OCI-LY3 (cell line): ENCODE data around the gene PNLIPRP1.

Experiments used
- H2AFZ ChIP-seq: fragments of 200-600, 300-600 bp; shearing (Covaris generic); 2 replicates; pipeline ENCODE4 v1.6.0; 2014; ENCODE audit warnings: antibody characterized with exemption, low read depth, low read length
- H3K27ac ChIP-seq: fragments of 200-600, 300-600 bp; sonication (generic); 2 replicates; pipeline ENCODE4 v1.5.1; 2014; ENCODE audit warnings: mild to moderate bottlenecking, low read length, moderate library complexity, mixed read lengths
- H3K27me3 ChIP-seq: fragments of 200-600, 300-600 bp; sonication (generic); 2 replicates; pipeline ENCODE4 v1.6.1; 2014; ENCODE audit warnings: low read depth, low read length, mixed read lengths
- H3K36me3 ChIP-seq: fragments of 200-600, 300-600 bp; sonication (generic); replicated peaks from 2 replicates; pipeline ENCODE3; 2014; ENCODE audit warnings: low read depth, low read length, mixed read lengths
- H3K4me1 ChIP-seq: fragments of 300-600, 200-600 bp; sonication (generic); 2 replicates; pipeline ENCODE4 v1.6.1; 2014; ENCODE audit warnings: low read length, mixed read lengths
- H3K4me2 ChIP-seq: fragments of 200-600, 300-600 bp; sonication (generic); 2 replicates; pipeline ENCODE4 v1.6.1; 2014; ENCODE audit warnings: low read length, mixed read lengths
- H3K4me3 ChIP-seq: fragments of 300-600, 200-600 bp; sonication (generic); 2 replicates; pipeline ENCODE4 v1.5.1; 2014; ENCODE audit warnings: antibody characterized with exemption, mild to moderate bottlenecking, low read length, moderate library complexity
- H3K79me2 ChIP-seq: fragments of 300-600, 200-600 bp; shearing (Covaris generic); 2 replicates; pipeline ENCODE4 v1.6.1; 2014; ENCODE audit warnings: mild to moderate bottlenecking, low read length, mixed read lengths
- H3K9ac ChIP-seq: fragments of 300-600, 200-600 bp; shearing (Covaris generic); 2 replicates; pipeline ENCODE4 v1.6.0; 2014; ENCODE audit warnings: mild to moderate bottlenecking, low read length, moderate library complexity
- H3K9me3 ChIP-seq: fragments of 200-600, 300-600 bp; shearing (Covaris generic); 2 replicates; pipeline ENCODE4 v1.6.1; 2014; ENCODE audit warnings: low read length, mixed read lengths; ENCODE audit not compliant: insufficient read depth
- H4K20me1 ChIP-seq: fragments of 200-600, 300-600 bp; sonication (generic); 2 replicates; pipeline ENCODE4 v1.6.1; 2016; ENCODE audit warnings: low read length, mixed read lengths; ENCODE audit not compliant: insufficient read depth
- EZH2phosphoT487 ChIP-seq: fragments of 200-600 bp; shearing (Covaris generic); IDR thresholded peaks from 2 replicates; pipeline ENCODE4 v1.6.1; 2018; ENCODE audit warnings: antibody characterized with exemption, mixed run types, low read depth
- TF ChIP-seq, protein P1 (sequence below): fragments of 200-600, 300-600 bp; sonication (generic); IDR thresholded peaks from 2 replicates; pipeline ENCODE4 v1.5.1; 2014; ENCODE audit warnings: antibody characterized with exemption, low read length, low read depth

Gene PNLIPRP1

DNA sequence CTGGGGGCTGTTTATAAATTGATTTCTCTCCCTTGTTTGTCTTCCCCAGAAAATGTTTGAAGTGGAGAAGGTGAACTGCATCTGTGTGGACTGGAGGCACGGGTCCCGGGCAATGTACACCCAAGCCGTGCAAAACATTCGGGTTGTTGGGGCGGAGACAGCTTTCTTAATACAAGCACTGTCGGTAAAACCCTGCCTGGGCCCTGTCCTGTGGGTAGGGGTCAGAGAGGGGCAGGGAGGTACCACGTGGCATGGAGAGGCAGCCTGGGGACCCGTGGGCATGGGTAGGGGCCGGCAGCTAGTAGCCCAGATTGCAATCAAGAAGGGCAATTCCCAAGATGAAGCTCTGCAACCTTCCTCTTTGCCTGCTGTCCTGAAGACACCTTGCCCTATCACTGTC is 36.1 kb downstream of the PNLIPRP1 start:
- Histone ChIP-seq H3K9me3 (no peaks in the 10 kb centered on the region), H2AFZ (no peak overlapping the region), H3K4me3 (no peak overlapping the region), H3K79me2 (no peaks in the 10 kb centered on the region), H3K4me2 (no peak overlapping the region), H3K9ac (no peak overlapping the region), H3K4me1 (no peaks in the 10 kb centered on the region), H3K27me3 (no peaks in the 10 kb centered on the region), H4K20me1 (no peaks in the 10 kb centered on the region), H3K36me3 (no peaks in the 10 kb centered on the region), H3K27ac (no peak overlapping the region)
- TF ChIP-seq, protein P1, sequence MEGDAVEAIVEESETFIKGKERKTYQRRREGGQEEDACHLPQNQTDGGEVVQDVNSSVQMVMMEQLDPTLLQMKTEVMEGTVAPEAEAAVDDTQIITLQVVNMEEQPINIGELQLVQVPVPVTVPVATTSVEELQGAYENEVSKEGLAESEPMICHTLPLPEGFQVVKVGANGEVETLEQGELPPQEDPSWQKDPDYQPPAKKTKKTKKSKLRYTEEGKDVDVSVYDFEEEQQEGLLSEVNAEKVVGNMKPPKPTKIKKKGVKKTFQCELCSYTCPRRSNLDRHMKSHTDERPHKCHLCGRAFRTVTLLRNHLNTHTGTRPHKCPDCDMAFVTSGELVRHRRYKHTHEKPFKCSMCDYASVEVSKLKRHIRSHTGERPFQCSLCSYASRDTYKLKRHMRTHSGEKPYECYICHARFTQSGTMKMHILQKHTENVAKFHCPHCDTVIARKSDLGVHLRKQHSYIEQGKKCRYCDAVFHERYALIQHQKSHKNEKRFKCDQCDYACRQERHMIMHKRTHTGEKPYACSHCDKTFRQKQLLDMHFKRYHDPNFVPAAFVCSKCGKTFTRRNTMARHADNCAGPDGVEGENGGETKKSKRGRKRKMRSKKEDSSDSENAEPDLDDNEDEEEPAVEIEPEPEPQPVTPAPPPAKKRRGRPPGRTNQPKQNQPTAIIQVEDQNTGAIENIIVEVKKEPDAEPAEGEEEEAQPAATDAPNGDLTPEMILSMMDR, result no peak
- no peak for TF ChIP-seq EZH2phosphoT487

DNA sequence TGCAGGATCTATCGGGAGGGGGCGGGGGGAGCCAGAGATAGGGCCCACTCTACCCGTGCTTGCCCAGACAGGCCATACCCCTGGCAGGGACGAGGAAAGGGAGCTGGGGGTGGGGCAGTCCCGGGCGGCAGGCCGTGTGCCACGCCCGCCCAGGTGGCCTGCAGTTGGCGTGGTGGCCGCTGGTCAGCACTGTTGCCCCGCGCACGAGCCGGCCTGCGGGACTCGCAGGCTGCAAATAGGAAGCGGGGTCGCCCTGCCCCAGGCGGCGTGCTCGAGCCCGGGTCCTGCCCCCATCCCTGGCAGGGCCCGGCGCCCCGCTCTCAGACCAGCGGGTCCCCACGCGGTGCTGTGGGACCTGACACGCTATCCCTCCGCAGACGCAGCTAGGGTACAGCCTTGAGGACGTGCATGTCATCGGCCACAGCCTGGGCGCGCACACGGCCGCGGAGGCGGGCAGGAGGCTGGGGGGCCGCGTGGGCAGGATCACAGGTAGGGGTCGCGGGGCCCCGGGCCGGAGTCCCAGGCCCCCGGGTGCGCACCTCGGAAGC is 36.7 kb downstream of the PNLIPRP1 start:
- H3K9ac ChIP-seq, result no peak overlapping the region
- TF ChIP-seq, protein P1, result no peak
- no peak for TF ChIP-seq EZH2phosphoT487
- no peaks in the 10 kb centered on the region for H4K20me1 ChIP-seq
- no peak overlapping the region for H2AFZ ChIP-seq
- H3K4me2 ChIP-seq, result no peak overlapping the region
- H3K36me3 ChIP-seq, result no peaks in the 10 kb centered on the region
- no peaks in the 10 kb centered on the region for H3K9me3 ChIP-seq
- no peaks in the 10 kb centered on the region for H3K79me2 ChIP-seq
- H3K4me3 ChIP-seq, result no peak overlapping the region
- no peaks in the 10 kb centered on the region for H3K4me1 ChIP-seq
- H3K27ac ChIP-seq, result no peak overlapping the region
- H3K27me3 ChIP-seq, result no peaks in the 10 kb centered on the region

GRCh38 chr10:116629340-116629739 is 38.6 kb downstream of the PNLIPRP1 start:
- no peaks in the 10 kb centered on the region for H3K9me3 ChIP-seq
- H3K79me2 ChIP-seq, result no peaks in the 10 kb centered on the region
- H3K27ac ChIP-seq, result no peak overlapping the region
- H3K4me2 ChIP-seq, result no peak overlapping the region
- no peak overlapping the region for H3K4me3 ChIP-seq
- no peaks in the 10 kb centered on the region for H3K27me3 ChIP-seq
- H2AFZ ChIP-seq, result no peak overlapping the region
- no peak overlapping the region for H3K9ac ChIP-seq
- H3K36me3 ChIP-seq, result no peaks in the 10 kb centered on the region
- no peaks in the 10 kb centered on the region for H4K20me1 ChIP-seq
- no peak for TF ChIP-seq EZH2phosphoT487
- TF ChIP-seq, protein P1, result no peak
- H3K4me1 ChIP-seq, result no peaks in the 10 kb centered on the region

DNA sequence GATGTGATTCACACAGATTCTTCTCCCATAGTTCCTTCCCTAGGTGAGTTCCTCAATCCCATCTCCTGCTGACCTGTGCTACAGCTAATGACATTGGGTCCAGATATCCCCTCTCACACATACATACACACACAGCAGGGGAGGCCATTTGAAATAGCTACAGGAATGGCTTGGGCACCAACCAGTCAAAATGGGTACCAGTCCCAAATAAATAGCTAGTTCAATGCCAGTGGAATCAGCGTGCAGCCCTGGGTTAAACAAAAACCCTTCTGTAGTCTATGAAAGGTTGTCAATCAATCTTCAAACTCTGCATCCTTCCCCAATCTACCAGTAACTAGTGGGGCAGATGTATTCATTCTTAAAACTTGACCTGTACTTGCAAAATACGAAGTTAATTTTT is 39.3 kb downstream of the PNLIPRP1 start:
- H3K36me3 ChIP-seq, result no peaks in the 10 kb centered on the region
- H2AFZ ChIP-seq, result no peak overlapping the region
- TF ChIP-seq EZH2phosphoT487, result no peak
- TF ChIP-seq, protein P1, result no peak
- no peak overlapping the region for H3K4me3 ChIP-seq
- H3K79me2 ChIP-seq, result no peaks in the 10 kb centered on the region
- no peaks in the 10 kb centered on the region for H3K4me1 ChIP-seq
- no peak overlapping the region for H3K27ac ChIP-seq
- H4K20me1 ChIP-seq, result no peaks in the 10 kb centered on the region
- H3K27me3 ChIP-seq, result no peaks in the 10 kb centered on the region
- no peaks in the 10 kb centered on the region for H3K9me3 ChIP-seq
- no peak overlapping the region for H3K9ac ChIP-seq
- H3K4me2 ChIP-seq, result no peak overlapping the region
